ENCODE data around the gene PLB1. TPM values are rescaled to one million over a fixed set of nuclear protein-coding genes. Genes with fewer than 3 reads are reported as not detected.
A peak's percentile ranks its signal among the peaks of the same experiment; 100 is the strongest.

PLB1 gene
- total RNA-seq, 5 donors from 2014 or later (not counting 1 experiment from before 2014, with no cell fraction given) = 0.07 to 2.5 (median 0.58) TPM

GRCh38 chr2:28676152-28676835 lies 180.4 kb downstream of the PLB1 start:
- Mint-ChIP-seq H3K27me3 (no peaks in the 10 kb centered on the region), H3K4me3 (no peak overlapping the region)

GRCh38 chr2:28678175-28678855 lies 182.5 kb downstream of the PLB1 start:
- ChIA-PET CTCF (no interaction called here), POLR2A (interaction anchor here in 1 of 2 donors (0.5 kb wide), 1 partner anchor 66 kb away, joined by 4 read pairs; no protein-coding TSS in a partner anchor)
- Mint-ChIP-seq H3K27me3 (no peaks in the 10 kb centered on the region), H3K27ac (no peak overlapping the region), H3K4me3 (no peak overlapping the region), H3K9me3 (no peaks in the 10 kb centered on the region), H3K36me3 (no peaks in the 10 kb centered on the region), H3K4me1 (peaks cover 22 to 30% (median 24%) of the 10 kb centered on the region in 3 donors)
- no peak for DNase-seq
- H3K4me3 ChIP-seq (ENCODE audit: control insufficient read depth in 1 of 2, extremely low read depth in 1 of 2, low read length in 1 of 2) = no peak overlapping the region
- no peak overlapping the region for H3K27ac ChIP-seq (ENCODE audit: low read length)
- 95% methylated on average over 9 of the region's 11 CpGs for WGBS (ENCODE audit: insufficient coverage)
- peaks cover 10 to 19% of the 10 kb centered on the region in 2 experiments for H3K4me1 ChIP-seq (ENCODE audit: control insufficient read depth in 1 of 2, extremely low read depth in 1 of 2, insufficient read depth in 2 of 2, low read length in 2 of 2)
- H3K27me3 ChIP-seq (replicated peaks in 1 of 2; ENCODE audit: control insufficient read depth in 2 of 2, extremely low read depth in 1 of 2, insufficient read depth in 2 of 2, low read length in 1 of 2) = no peaks in the 10 kb centered on the region
- H3K36me3 ChIP-seq (ENCODE audit: control insufficient read depth in 2 of 2, extremely low read depth in 1 of 2, insufficient read depth in 1 of 2, low read length in 1 of 2) = no peaks in the 10 kb centered on the region
- ATAC-seq (replicated peaks in 1 of 4) = no peak
- no peaks in the 10 kb centered on the region for H3K9me3 ChIP-seq

More at GRCh38 chr2:28676152-28676835, 180.4 kb downstream of the PLB1 start:
- Mint-ChIP-seq H3K9me3 (peaks cover 3 to 14% (median 8%) of the 10 kb centered on the region in 3 donors), H3K36me3 (peaks cover 3% of the 10 kb centered on the region), H3K27ac (no peak overlapping the region), H3K4me1 (peaks cover 9 to 18% (median 13%) of the 10 kb centered on the region in 3 donors)
- DNase-seq (no peak), ATAC-seq (replicated peaks in 1 of 4) (no peak)
- no peaks in the 10 kb centered on the region for H3K27me3 ChIP-seq (replicated peaks in 1 of 2; ENCODE audit: control insufficient read depth in 2 of 2, extremely low read depth in 1 of 2, insufficient read depth in 2 of 2, low read length in 1 of 2)
- no peak overlapping the region for H3K4me3 ChIP-seq (ENCODE audit: control insufficient read depth in 1 of 2, extremely low read depth in 1 of 2, low read length in 1 of 2)
- 90% methylated on average over 2 of the region's 5 CpGs for WGBS (ENCODE audit: insufficient coverage)
- ChIA-PET POLR2A (interaction anchor here (0.5 to 0.6 kb wide), 3 partner anchors 81 to 1946 kb away, joined by 3 read pairs; no protein-coding TSS in a partner anchor), CTCF (no interaction called here)
- no peaks in the 10 kb centered on the region for H3K9me3 ChIP-seq
- peaks cover 8 to 11% of the 10 kb centered on the region in 2 experiments for H3K4me1 ChIP-seq (ENCODE audit: control insufficient read depth in 1 of 2, extremely low read depth in 1 of 2, insufficient read depth in 2 of 2, low read length in 2 of 2)
- H3K27ac ChIP-seq (ENCODE audit: low read length) = no peak overlapping the region
- no peaks in the 10 kb centered on the region for H3K36me3 ChIP-seq (ENCODE audit: control insufficient read depth in 2 of 2, extremely low read depth in 1 of 2, insufficient read depth in 1 of 2, low read length in 1 of 2)

GRCh38 chr2:28678944-28679343 lies 183.1 kb downstream of the PLB1 start:
- no peak for DNase-seq
- Histone ChIP-seq H3K27ac (ENCODE audit: low read length) (no peak overlapping the region), H3K27me3 (replicated peaks in 1 of 2; ENCODE audit: control insufficient read depth in 2 of 2, extremely low read depth in 1 of 2, insufficient read depth in 2 of 2, low read length in 1 of 2) (no peaks in the 10 kb centered on the region), H3K36me3 (ENCODE audit: control insufficient read depth in 2 of 2, extremely low read depth in 1 of 2, insufficient read depth in 1 of 2, low read length in 1 of 2) (no peaks in the 10 kb centered on the region), H3K4me3 (ENCODE audit: control insufficient read depth in 1 of 2, extremely low read depth in 1 of 2, low read length in 1 of 2) (no peak overlapping the region), H3K4me1 (ENCODE audit: control insufficient read depth in 1 of 2, extremely low read depth in 1 of 2, insufficient read depth in 2 of 2, low read length in 2 of 2) (peaks cover 10 to 19% of the 10 kb centered on the region in 2 experiments), H3K9me3 (no peaks in the 10 kb centered on the region)
- Mint-ChIP-seq H3K9me3 (no peaks in the 10 kb centered on the region), H3K27ac (peak overlapping the region in 1 of 2 donors; percentile 12), H3K27me3 (no peaks in the 10 kb centered on the region), H3K36me3 (no peaks in the 10 kb centered on the region), H3K4me1 (peaks cover 22 to 30% (median 25%) of the 10 kb centered on the region in 3 donors), H3K4me3 (no peak overlapping the region)
- ATAC-seq (replicated peaks in 1 of 4) = no peak
- no CpG with 5 or more reads among the region's 1 CpG for WGBS (ENCODE audit: insufficient coverage)
- ChIA-PET POLR2A (interaction anchor here in 1 of 2 donors (0.5 kb wide), 1 partner anchor 65 kb away, joined by 4 read pairs; no protein-coding TSS in a partner anchor), CTCF (interaction anchor here in 1 of 2 donors (1.1 kb wide), 1 partner anchor 84 kb away, joined by 3 read pairs; no protein-coding TSS in a partner anchor)

GRCh38 chr2:28680657-28681056 lies 184.8 kb downstream of the PLB1 start:
- H3K27ac Mint-ChIP-seq = peak overlapping the region in 1 of 2 donors; percentile 84
- H3K27me3 Mint-ChIP-seq = no peaks in the 10 kb centered on the region
- ChIA-PET POLR2A (no interaction called here), CTCF (interaction anchor here in 1 of 2 donors (1.3 kb wide), 1 partner anchor 86 kb away, joined by 7 read pairs; no protein-coding TSS in a partner anchor)
- Histone ChIP-seq H3K27me3 (replicated peaks in 1 of 2; ENCODE audit: control insufficient read depth in 2 of 2, extremely low read depth in 1 of 2, insufficient read depth in 2 of 2, low read length in 1 of 2) (no peaks in the 10 kb centered on the region), H3K4me3 (ENCODE audit: control insufficient read depth in 1 of 2, extremely low read depth in 1 of 2, low read length in 1 of 2) (no peak overlapping the region), H3K36me3 (ENCODE audit: control insufficient read depth in 2 of 2, extremely low read depth in 1 of 2, insufficient read depth in 1 of 2, low read length in 1 of 2) (no peaks in the 10 kb centered on the region), H3K4me1 (ENCODE audit: control insufficient read depth in 1 of 2, extremely low read depth in 1 of 2, insufficient read depth in 2 of 2, low read length in 2 of 2) (peaks cover 10 to 19% of the 10 kb centered on the region in 2 experiments), H3K9me3 (no peaks in the 10 kb centered on the region), H3K27ac (ENCODE audit: low read length) (peak overlapping the region; percentile 55)
- peaks cover 33 to 39% (median 33%) of the 10 kb centered on the region in 3 donors for H3K4me1 Mint-ChIP-seq
- ATAC-seq (replicated peaks in 1 of 4) (peak in 2 of 4 experiments; percentile 14 to 20), DNase-seq (peak in 2 of 35 experiments; percentile 3 to 29)
- WGBS (ENCODE audit: insufficient coverage) = 100% methylated on average over 6 of the region's 6 CpGs
- no peaks in the 10 kb centered on the region for H3K9me3 Mint-ChIP-seq
- H3K36me3 Mint-ChIP-seq = no peaks in the 10 kb centered on the region
- H3K4me3 Mint-ChIP-seq = no peak overlapping the region

GRCh38 chr2:28681158-28681571 lies 185.3 kb downstream of the PLB1 start:
- WGBS (ENCODE audit: insufficient coverage) = 3% methylated on average over 3 of the region's 4 CpGs
- no peak overlapping the region for H3K4me3 ChIP-seq (ENCODE audit: control insufficient read depth in 1 of 2, extremely low read depth in 1 of 2, low read length in 1 of 2)
- ChIA-PET POLR2A (interaction anchor here in 1 of 2 donors (0.6 kb wide), 1 partner anchor 116 kb away, joined by 6 read pairs; no protein-coding TSS in a partner anchor), CTCF (interaction anchor here in 1 of 2 donors (1.0 to 1.3 kb wide), 2 partner anchors 60 to 87 kb away, joined by 4 to 7 read pairs; no protein-coding TSS in a partner anchor)
- H3K36me3 ChIP-seq (ENCODE audit: control insufficient read depth in 2 of 2, extremely low read depth in 1 of 2, insufficient read depth in 1 of 2, low read length in 1 of 2) = no peaks in the 10 kb centered on the region
- ATAC-seq (replicated peaks in 1 of 4) = peak; percentile 88 to 98 (median 90)
- H3K9me3 ChIP-seq = no peaks in the 10 kb centered on the region
- DNase-seq = peak; percentile 16 to 82 (median 44)
- H3K27ac ChIP-seq (ENCODE audit: low read length) = peak overlapping the region; percentile 55
- no peaks in the 10 kb centered on the region for H3K36me3 Mint-ChIP-seq
- no peaks in the 10 kb centered on the region for H3K9me3 Mint-ChIP-seq
- peak overlapping the region; percentile 6 to 84 for H3K27ac Mint-ChIP-seq
- peaks cover 33 to 39% (median 33%) of the 10 kb centered on the region in 3 donors for H3K4me1 Mint-ChIP-seq
- H3K27me3 ChIP-seq (replicated peaks in 1 of 2; ENCODE audit: control insufficient read depth in 2 of 2, extremely low read depth in 1 of 2, insufficient read depth in 2 of 2, low read length in 1 of 2) = no peaks in the 10 kb centered on the region
- H3K4me1 ChIP-seq (ENCODE audit: control insufficient read depth in 1 of 2, extremely low read depth in 1 of 2, insufficient read depth in 2 of 2, low read length in 2 of 2) = peaks cover 10 to 19% of the 10 kb centered on the region in 2 experiments
- H3K27me3 Mint-ChIP-seq = no peaks in the 10 kb centered on the region
- peak overlapping the region in 1 of 3 donors; percentile 17 for H3K4me3 Mint-ChIP-seq

GRCh38 chr2:28681606-28682005 lies 185.7 kb downstream of the PLB1 start:
- Mint-ChIP-seq H3K4me1 (peaks cover 33 to 39% (median 33%) of the 10 kb centered on the region in 3 donors), H3K4me3 (no peak overlapping the region), H3K36me3 (no peaks in the 10 kb centered on the region), H3K9me3 (no peaks in the 10 kb centered on the region), H3K27me3 (no peaks in the 10 kb centered on the region), H3K27ac (peak overlapping the region; percentile 6 to 84)
- POLR2A ChIA-PET = interaction anchor here in 1 of 2 donors (0.6 kb wide), 1 partner anchor 115 kb away, joined by 6 read pairs; no protein-coding TSS in a partner anchor
- Histone ChIP-seq H3K27ac (ENCODE audit: low read length) (peak overlapping the region; percentile 55), H3K27me3 (replicated peaks in 1 of 2; ENCODE audit: control insufficient read depth in 2 of 2, extremely low read depth in 1 of 2, insufficient read depth in 2 of 2, low read length in 1 of 2) (no peaks in the 10 kb centered on the region), H3K9me3 (no peaks in the 10 kb centered on the region), H3K4me1 (ENCODE audit: control insufficient read depth in 1 of 2, extremely low read depth in 1 of 2, insufficient read depth in 2 of 2, low read length in 2 of 2) (peaks cover 10 to 19% of the 10 kb centered on the region in 2 experiments), H3K4me3 (ENCODE audit: control insufficient read depth in 1 of 2, extremely low read depth in 1 of 2, low read length in 1 of 2) (no peak overlapping the region), H3K36me3 (ENCODE audit: control insufficient read depth in 2 of 2, extremely low read depth in 1 of 2, insufficient read depth in 1 of 2, low read length in 1 of 2) (no peaks in the 10 kb centered on the region)
- DNase-seq (peak in 1 of 35 experiments; percentile 3), ATAC-seq (replicated peaks in 1 of 4) (peak in 2 of 4 experiments; percentile 17 to 28)
- CTCF ChIA-PET = interaction anchor here in 1 of 2 donors (1.0 to 1.3 kb wide), 2 partner anchors 60 to 87 kb away, joined by 4 to 7 read pairs; no protein-coding TSS in a partner anchor

Data from T-cell (primary cell).